Measurements from ENCODE around the gene TP63.

GRCh38 chr3:189721873-189722665 is 90.9 kb downstream of the TP63 start:
- TF ChIP-seq CTCF (IDR thresholded peaks at IDR 0.05) (no peak), POLR2A (IDR thresholded peaks at IDR 0.05) (no peak)

Data from body of pancreas (tissue), 4 donors.